K562 (cell line): ENCODE data around the gene UTP14A. TPM values are rescaled to one million over a fixed set of nuclear protein-coding genes. Genes with fewer than 3 reads are reported as not detected.

Source experiments
- ZEB2 ChIP-seq: fragments of 450-650 bp; IDR thresholded peaks from 2 replicates; pipeline ENCODE4 v1.6.1; 2016
- ZNF75A ChIP-seq: fragments of 450-650 bp; formaldehyde crosslinking; IDR thresholded peaks from 2 replicates; pipeline ENCODE4 v1.4.0; 2020; ENCODE audit warnings: mild to moderate bottlenecking
- polyA plus RNA-seq, 8 experiments: library from polyadenylated mRNA; depleted of rRNA in 4 of 8; stranded (reverse) in 5 of 8; unstranded in 3 of 8; fragments of >200 nt; fragmentation: Nextera tagmentation in 2 of 8; fragmentation: Illumina TruSeq in 1 of 8; extraction: Ambion mirVana in 2 of 8; extraction: Trizol in 1 of 8; gene quantifications; 2 replicates each; pipeline versions ENCODE4 v1.2.1 to v1.2.3, GENCODE V29; 2011 to 2014; ENCODE audit warnings: inconsistent platforms in 1 of 8, missing spikeins in 1 of 8
- total RNA-seq, 7 experiments: library from RNA; depleted of rRNA in 6 of 7; stranded (reverse); fragments of >200 nt in 6 of 7; fragmentation: Illumina TruSeq in 2 of 7; extraction: Trizol in 2 of 7; gene quantifications; 2 replicates each; pipeline versions ENCODE4 v1.2.1 to v1.2.3, GENCODE V29; 2011 to 2021; ENCODE audit warnings: low replicate concordance in 1 of 7
- TF ChIP-seq, protein P1 (sequence below), 2 experiments: fragments of 450-650 bp; formaldehyde crosslinking in 1 of 2; IDR thresholded peaks; 2 replicates each; pipeline versions ENCODE4 v1.4.0 to v1.6.1; 2014 to 2020; ENCODE audit warnings: mild to moderate bottlenecking in 2 of 2, borderline replicate concordance in 1 of 2, low read depth in 1 of 2

The UTP14A gene
- total and polyA plus RNA-seq, 9 of the 15 experiments (the other 6 are each of a cell fraction or from before 2014, with no cell fraction given) = 30.5 to 91.0 (median 64.1) TPM

GRCh38 chrX:129925305-129926092 lies 19.5 kb downstream of the UTP14A start (continued):
- TF ChIP-seq, protein P1, sequence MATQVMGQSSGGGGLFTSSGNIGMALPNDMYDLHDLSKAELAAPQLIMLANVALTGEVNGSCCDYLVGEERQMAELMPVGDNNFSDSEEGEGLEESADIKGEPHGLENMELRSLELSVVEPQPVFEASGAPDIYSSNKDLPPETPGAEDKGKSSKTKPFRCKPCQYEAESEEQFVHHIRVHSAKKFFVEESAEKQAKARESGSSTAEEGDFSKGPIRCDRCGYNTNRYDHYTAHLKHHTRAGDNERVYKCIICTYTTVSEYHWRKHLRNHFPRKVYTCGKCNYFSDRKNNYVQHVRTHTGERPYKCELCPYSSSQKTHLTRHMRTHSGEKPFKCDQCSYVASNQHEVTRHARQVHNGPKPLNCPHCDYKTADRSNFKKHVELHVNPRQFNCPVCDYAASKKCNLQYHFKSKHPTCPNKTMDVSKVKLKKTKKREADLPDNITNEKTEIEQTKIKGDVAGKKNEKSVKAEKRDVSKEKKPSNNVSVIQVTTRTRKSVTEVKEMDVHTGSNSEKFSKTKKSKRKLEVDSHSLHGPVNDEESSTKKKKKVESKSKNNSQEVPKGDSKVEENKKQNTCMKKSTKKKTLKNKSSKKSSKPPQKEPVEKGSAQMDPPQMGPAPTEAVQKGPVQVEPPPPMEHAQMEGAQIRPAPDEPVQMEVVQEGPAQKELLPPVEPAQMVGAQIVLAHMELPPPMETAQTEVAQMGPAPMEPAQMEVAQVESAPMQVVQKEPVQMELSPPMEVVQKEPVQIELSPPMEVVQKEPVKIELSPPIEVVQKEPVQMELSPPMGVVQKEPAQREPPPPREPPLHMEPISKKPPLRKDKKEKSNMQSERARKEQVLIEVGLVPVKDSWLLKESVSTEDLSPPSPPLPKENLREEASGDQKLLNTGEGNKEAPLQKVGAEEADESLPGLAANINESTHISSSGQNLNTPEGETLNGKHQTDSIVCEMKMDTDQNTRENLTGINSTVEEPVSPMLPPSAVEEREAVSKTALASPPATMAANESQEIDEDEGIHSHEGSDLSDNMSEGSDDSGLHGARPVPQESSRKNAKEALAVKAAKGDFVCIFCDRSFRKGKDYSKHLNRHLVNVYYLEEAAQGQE (IDR thresholded peaks at IDR 0.05; ENCODE audit: borderline replicate concordance) = peak; percentile 62; the same call in 1 of the 2 replicates
- TF ChIP-seq, protein P1 (CRISPR knock-in tag; IDR thresholded peaks at IDR 0.05; ENCODE audit: low read depth) = no peak
- TF ChIP-seq ZEB2 (no peak), ZNF75A (no peak)
